ENCODE measurements around the gene BCKDK.
"Not testable (repeated sequence)": the region's sequence is repeated elsewhere in the genome, so short reads cannot be mapped to it uniquely, and the experiment has no call there.

Gene BCKDK

GRCh38 chr16:31129568-31130335 is 21.6 kb downstream of the BCKDK start:
- no peak for DNase-seq

GRCh38 chr16:31130336-31130891 is 22.2 kb downstream of the BCKDK start:
- no peak for DNase-seq

GRCh38 chr16:31130899-31131298 is 22.7 kb downstream of the BCKDK start:
- DNase-seq = no peak

- no peak for DNase-seq
These were observed 23.2 kb downstream of the BCKDK start for GRCh38 chr16:31131416-31131815.

GRCh38 chr16:31131841-31132271 is 23.7 kb downstream of the BCKDK start:
- DNase-seq = no peak

GRCh38 chr16:31132303-31132979 is 24.3 kb downstream of the BCKDK start:
- no peak for DNase-seq

- no peak for DNase-seq
These were observed 24.9 kb downstream of the BCKDK start for GRCh38 chr16:31133046-31133501.

GRCh38 chr16:31134091-31134571 is 25.9 kb downstream of the BCKDK start:
- DNase-seq = no peak

- DNase-seq = peak; percentile 45
These were observed 26.7 kb downstream of the BCKDK start for GRCh38 chr16:31134625-31135534.

GRCh38 chr16:31135535-31136286 is 27.5 kb downstream of the BCKDK start, which contains the start of gene PRSS8:
Gene PRSS8 (minus strand): TSS chr16:31135727. CDS start chr16:31135498, 229 bp downstream.
- DNase-seq = no peak

- DNase-seq = no peak
These were observed 28.1 kb downstream of the BCKDK start for GRCh38 chr16:31136287-31136662.

GRCh38 chr16:31136822-31137499 is 28.8 kb downstream of the BCKDK start:
- DNase-seq = not testable (repeated sequence)

GRCh38 chr16:31138621-31139578 is 30.7 kb downstream of the BCKDK start:
- no peak for DNase-seq

GRCh38 chr16:31141071-31141469 is 32.9 kb downstream of the BCKDK start:
- DNase-seq = not testable (repeated sequence)

- no peak for DNase-seq
These were observed 33.4 kb downstream of the BCKDK start for GRCh38 chr16:31141489-31142108.

- DNase-seq = peak; percentile 83
These were observed 34.2 kb downstream of the BCKDK start for GRCh38 chr16:31142109-31143010.

GRCh38 chr16:31143011-31143693 is 35.0 kb downstream of the BCKDK start:
- DNase-seq = no peak

GRCh38 chr16:31143694-31144148 is 35.5 kb downstream of the BCKDK start:
- no peak for DNase-seq

Data from NCI-H524 treated with DMSO at 0.1 percent for 48 hours (cell line).